SJSA1 (cell line): ENCODE measurements around the gene ZNF521. TPM values are rescaled to one million over a fixed set of nuclear protein-coding genes. Genes with fewer than 3 reads are reported as not detected.
A peak's percentile ranks its signal among the peaks of the same experiment; 100 is the strongest.

Source experiments
- DNase-seq, 2 experiments: peaks; one replicate each; pipeline ENCODE4 v3.0.0-alpha.2; 2015 to 2020; ENCODE audit warnings: low spot score in 2 of 2, low read depth in 1 of 2
- H3K27ac ChIP-seq: fragments of 250-450 bp; sonication (Bioruptor Pico); 2 replicates; pipeline ENCODE4 v1.5.1; 2020; ENCODE audit warnings: mild to moderate bottlenecking, moderate library complexity
- H3K27me3 ChIP-seq: fragments of 250-450 bp; sonication (Bioruptor Pico); replicated peaks from 2 replicates; pipeline ENCODE4 v1.5.1; 2020; ENCODE audit warnings: mild to moderate bottlenecking, moderate library complexity
- H3K36me3 ChIP-seq: fragments of 250-450 bp; sonication (Bioruptor Pico); 2 replicates; pipeline ENCODE4 v1.5.1; 2020; ENCODE audit warnings: mild to moderate bottlenecking
- H3K4me1 ChIP-seq: fragments of 250-450 bp; sonication (Bioruptor Pico); replicated peaks from 2 replicates; pipeline ENCODE4 v1.6.1; 2021; ENCODE audit warnings: mild to moderate bottlenecking
- H3K4me3 ChIP-seq: fragments of 250-450 bp; sonication (Bioruptor Pico); 2 replicates; pipeline ENCODE4 v1.5.1; 2020; ENCODE audit warnings: mild to moderate bottlenecking
- H3K9me3 ChIP-seq: fragments of 250-450 bp; sonication (Bioruptor Pico); replicated peaks from 2 replicates; pipeline ENCODE4 v1.5.1; 2020; ENCODE audit warnings: mild to moderate bottlenecking
- total RNA-seq: library from RNA; depleted of rRNA; stranded (reverse); fragments of >200 nt; shearing (Covaris generic); gene quantifications from 2 replicates; pipeline ENCODE4 v1.2.3, GENCODE V29; 2014

The ZNF521 gene
- total RNA-seq, 1 experiment from 2014 or later: 0.34 TPM

DNA sequence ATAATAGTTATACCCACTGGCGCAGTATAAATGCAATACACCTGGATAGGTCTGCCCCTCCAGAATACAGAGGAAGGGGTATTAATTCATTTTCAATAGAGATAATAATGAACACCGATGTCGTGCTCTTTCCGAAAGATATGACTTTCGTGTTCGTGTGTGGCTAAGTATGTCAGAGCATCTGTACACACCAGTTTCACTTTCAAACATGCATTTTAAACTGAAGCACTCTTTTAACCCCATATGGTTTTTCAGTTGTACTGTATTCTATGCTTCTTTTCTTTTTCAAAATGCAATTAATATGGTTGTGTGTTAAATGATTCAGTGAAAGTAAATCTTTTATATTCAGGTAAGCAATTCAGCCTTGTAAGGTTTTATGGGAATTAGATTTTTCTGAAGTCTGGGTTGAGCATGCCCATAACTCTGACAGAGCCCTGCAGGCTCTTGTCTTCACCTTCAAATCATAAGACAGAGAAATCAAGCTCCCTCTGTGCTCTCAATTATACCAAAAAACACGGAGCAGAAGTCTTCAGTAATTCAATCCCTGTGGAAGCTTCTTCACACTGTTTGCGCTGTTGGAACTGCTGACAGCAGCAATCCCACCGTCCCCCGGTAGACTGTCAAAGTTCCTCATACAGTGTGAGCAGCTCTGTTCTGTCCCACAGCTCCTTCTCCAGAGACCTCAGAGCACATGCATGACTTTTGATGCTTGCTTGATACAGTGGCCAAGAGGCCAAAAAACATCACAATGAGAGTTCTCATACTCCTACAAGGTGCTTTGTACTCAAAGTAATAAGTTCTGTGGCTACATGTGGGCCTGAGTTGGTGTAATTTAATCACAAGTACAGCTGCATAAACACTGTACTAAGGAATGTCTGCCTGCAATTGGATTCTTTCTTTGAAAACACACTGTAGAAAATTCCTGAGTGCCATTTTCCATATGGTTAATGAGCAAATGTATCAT, 186.8 kb downstream of the ZNF521 start:
- DNase-seq: peak in 1 of 2 experiments; percentile 20
- H3K4me3 ChIP-seq: peak overlapping the region; percentile 27
- no peaks in the 10 kb centered on the region for H3K9me3 ChIP-seq
- H3K36me3 ChIP-seq: no peaks in the 10 kb centered on the region
- H3K27ac ChIP-seq: no peak overlapping the region
- H3K27me3 ChIP-seq: no peaks in the 10 kb centered on the region
- peaks cover 5% of the 10 kb centered on the region; the same call in 1 of the 2 replicates for H3K4me1 ChIP-seq

DNA sequence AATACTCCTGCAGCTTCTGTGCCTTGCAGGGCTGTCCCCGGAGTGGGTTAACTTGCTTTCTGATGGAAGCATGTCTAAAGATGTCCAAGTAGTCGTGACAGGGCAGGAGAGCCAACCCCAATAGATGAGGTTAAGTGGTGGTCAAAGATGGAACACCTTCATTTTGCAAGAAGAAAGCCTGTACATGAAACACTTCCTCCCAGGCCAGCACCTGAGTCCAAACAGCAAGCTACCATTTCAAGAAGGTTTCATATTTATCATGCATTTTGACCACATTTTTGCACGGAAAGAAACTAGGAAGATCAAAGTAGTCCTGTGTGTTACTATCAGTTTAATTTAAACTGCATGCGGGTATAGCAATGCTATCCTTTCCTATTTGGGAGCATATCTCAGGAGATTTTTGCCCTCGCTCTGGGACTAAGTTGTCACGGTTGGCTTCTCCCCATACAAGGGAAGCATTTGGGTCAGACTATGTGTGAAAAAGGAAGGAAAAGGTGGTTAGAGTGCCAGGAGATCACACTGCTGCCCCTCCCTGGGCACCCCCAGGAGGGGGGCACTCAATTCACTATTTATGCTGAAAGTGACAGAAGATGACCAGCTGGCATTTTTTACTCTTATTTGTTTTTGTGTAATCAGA, 187.6 kb downstream of the ZNF521 start:
- Histone ChIP-seq H3K27ac (no peak overlapping the region), H3K9me3 (no peaks in the 10 kb centered on the region), H3K4me3 (peak overlapping the region; percentile 27), H3K4me1 (peaks cover 5% of the 10 kb centered on the region; the same call in 1 of the 2 replicates), H3K27me3 (no peaks in the 10 kb centered on the region), H3K36me3 (no peaks in the 10 kb centered on the region)
- peak in 1 of 2 experiments; percentile 3 for DNase-seq

DNA sequence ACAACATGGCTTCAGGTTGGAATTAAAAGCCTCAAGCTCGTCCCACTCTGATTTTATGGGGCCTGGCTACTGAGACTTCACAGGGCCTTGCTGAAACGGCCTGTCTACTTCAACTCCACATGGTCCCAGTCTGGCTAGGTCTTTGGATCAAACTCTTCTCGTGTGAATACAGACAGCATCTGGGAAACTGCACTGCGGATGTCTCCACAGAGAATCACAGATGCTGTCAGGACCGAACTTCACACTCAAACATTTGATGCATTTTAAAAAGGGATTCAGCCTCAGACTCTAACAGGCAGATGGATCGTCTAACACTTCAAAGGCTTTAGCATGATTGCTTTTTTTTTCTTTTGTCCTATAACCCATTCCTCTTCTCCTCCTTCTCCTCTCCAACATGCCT, 198.5 kb downstream of the ZNF521 start:
- no peak for DNase-seq
- no peaks in the 10 kb centered on the region for H3K4me1 ChIP-seq
- no peaks in the 10 kb centered on the region for H3K9me3 ChIP-seq
- H3K27me3 ChIP-seq: no peaks in the 10 kb centered on the region
- H3K4me3 ChIP-seq: no peak overlapping the region
- no peak overlapping the region for H3K27ac ChIP-seq
- H3K36me3 ChIP-seq: no peaks in the 10 kb centered on the region

DNA sequence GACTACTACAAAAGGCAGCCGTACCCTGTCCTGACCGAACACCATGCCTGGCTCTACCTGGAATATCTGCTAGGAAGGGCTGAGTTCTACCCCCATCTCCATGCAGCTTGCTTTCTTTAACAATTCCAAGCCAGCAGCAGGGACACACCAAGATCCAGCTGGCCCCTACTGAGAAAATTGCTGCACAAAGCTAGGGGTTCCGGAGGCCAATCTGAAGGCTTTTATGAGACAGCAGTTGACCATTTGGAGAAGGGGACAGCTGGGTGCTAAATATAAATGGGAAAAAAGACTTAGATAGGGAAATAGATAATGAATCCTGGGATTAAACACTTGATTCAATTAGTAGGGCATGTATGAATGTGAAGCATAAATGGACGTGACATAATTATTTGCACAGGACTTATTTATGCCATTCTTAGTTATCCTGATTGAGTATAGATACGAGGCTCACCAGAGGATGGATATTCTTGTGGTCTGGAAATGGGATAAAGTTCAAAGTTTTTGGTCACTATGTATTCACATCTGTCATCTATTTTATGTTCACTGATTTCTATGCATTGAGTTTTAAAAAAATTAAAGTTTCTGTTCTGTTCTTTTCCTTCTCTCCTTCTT, 204.0 kb downstream of the ZNF521 start:
- Histone ChIP-seq H3K36me3 (no peaks in the 10 kb centered on the region), H3K4me1 (no peaks in the 10 kb centered on the region), H3K27me3 (no peaks in the 10 kb centered on the region), H3K27ac (no peak overlapping the region), H3K9me3 (no peaks in the 10 kb centered on the region), H3K4me3 (no peak overlapping the region)
- DNase-seq: no peak

DNA sequence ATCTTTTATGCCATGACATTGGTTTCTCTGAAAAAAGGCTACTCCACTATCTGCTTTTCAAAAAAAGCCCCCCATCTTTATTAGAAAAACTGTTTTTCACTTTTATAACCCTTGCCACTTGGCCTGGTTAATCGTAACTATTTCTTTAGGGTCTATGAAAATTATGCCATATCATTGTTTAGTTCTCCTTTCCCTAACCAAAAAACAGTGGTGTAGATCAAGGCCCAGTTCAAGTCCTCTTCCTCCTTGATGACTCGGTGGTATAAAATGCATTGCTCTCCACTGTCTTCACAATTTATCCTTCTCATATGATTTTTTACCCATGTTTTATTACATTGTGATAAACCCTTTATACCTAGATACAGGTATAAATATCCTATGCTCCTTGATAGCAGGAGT, 205.5 kb downstream of the ZNF521 start:
- Histone ChIP-seq H3K4me3 (no peak overlapping the region), H3K27ac (no peak overlapping the region), H3K9me3 (no peaks in the 10 kb centered on the region), H3K4me1 (no peaks in the 10 kb centered on the region), H3K27me3 (no peaks in the 10 kb centered on the region), H3K36me3 (no peaks in the 10 kb centered on the region)
- DNase-seq: no peak

DNA sequence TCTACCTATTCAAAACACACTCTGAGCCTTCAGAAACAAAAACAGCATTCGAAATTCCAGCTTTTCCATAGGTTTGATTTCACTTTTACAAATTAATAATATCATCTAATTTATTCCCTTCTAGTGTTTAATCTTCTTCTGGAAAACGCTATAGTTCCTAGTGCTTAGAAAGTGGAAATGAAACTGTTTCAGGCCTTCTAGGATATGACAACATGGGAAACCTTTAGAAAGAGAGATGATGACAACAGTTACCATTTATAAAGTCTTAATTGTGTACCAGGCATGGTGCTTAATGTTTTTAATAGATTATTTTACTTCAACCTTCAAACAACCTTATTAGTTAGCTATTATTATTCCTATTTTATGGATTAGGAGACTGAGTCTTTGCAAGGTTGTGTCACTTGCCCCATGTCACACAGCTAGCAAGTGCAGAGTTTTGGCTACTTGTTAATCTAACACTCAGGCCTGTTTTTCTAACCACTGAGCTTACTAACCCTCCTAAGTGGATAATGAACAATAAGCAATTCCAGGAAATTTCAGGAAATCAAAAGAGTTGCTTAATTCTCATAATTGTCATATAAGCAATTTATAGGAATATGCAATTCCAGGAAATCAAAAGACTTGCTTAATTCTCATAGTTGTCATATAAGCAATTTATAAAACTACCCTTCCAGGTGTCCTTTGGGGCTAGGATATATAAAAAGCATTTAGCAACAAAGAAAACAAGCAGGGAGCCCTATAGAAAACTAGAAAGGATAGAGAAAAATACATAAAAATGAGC, 206.0 kb downstream of the ZNF521 start:
- H3K27me3 ChIP-seq: no peaks in the 10 kb centered on the region
- no peaks in the 10 kb centered on the region for H3K36me3 ChIP-seq
- H3K4me1 ChIP-seq: no peaks in the 10 kb centered on the region
- H3K4me3 ChIP-seq: no peak overlapping the region
- no peak for DNase-seq
- no peaks in the 10 kb centered on the region for H3K9me3 ChIP-seq
- H3K27ac ChIP-seq: no peak overlapping the region

DNA sequence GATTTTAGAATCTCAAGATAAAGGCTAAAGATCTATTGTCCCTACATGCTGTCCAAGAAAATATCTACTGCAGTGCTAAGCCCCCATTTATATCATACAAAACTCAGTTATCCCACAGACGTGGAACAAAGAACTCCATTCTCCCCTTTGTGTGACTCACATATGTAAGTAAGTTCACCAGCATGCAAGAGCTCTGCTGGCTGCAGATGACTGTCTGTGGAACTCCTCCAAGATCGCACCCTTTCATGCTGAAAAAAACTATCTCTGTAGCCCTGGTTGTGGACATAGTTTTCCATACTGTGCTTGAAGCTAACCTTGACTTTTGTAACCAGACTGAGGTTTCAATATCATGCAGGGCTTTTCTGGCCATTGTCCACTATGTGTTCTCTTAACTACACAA, 207.1 kb downstream of the ZNF521 start:
- Histone ChIP-seq H3K9me3 (no peaks in the 10 kb centered on the region), H3K4me3 (no peak overlapping the region), H3K27ac (no peak overlapping the region), H3K27me3 (no peaks in the 10 kb centered on the region), H3K4me1 (no peaks in the 10 kb centered on the region), H3K36me3 (no peaks in the 10 kb centered on the region)
- DNase-seq: no peak

DNA sequence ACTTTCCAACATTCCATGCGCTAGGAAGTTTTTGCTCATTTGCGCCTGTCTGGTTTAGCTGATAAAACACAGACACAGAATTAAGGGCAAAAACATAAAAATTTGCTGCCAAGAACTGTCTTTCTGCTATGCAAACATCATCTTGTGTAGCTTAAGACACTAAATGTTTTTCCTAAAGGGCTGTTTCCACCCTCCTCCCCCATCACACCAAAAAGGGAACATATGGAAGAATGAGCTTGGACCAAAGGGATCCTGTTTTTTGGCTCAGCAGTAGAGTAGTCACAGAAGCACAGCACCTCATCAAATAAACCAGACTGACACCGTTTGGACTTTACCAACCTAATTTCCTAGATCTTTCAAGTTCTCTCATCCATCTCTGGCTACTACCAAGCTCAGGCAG, 210.1 kb downstream of the ZNF521 start:
- no peak for DNase-seq
- Histone ChIP-seq H3K27ac (no peak overlapping the region), H3K4me1 (no peaks in the 10 kb centered on the region), H3K27me3 (no peaks in the 10 kb centered on the region), H3K9me3 (no peaks in the 10 kb centered on the region), H3K4me3 (no peak overlapping the region), H3K36me3 (no peaks in the 10 kb centered on the region)

DNA sequence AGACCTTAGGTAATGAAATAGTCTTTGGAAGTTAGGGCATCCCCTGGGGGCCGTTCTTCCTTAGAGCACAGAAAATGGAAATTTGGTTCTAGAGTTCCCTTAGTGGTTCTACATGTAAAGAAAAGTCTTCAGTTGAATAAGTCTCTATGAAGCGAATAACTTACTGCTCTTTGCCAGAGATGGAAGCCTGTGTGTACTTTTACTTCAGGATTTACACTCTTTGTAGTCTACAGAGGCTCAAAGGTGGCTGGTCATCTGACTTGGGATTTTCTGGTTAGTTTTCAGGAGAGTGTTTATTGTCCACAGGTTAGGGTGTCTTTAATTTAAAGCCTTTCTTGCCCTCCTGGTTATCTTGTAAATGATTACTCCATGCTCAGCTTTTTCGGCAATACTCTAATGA, 210.6 kb downstream of the ZNF521 start:
- Histone ChIP-seq H3K27me3 (no peaks in the 10 kb centered on the region), H3K4me3 (no peak overlapping the region), H3K9me3 (no peaks in the 10 kb centered on the region), H3K4me1 (no peaks in the 10 kb centered on the region), H3K27ac (no peak overlapping the region), H3K36me3 (no peaks in the 10 kb centered on the region)
- DNase-seq: no peak

DNA sequence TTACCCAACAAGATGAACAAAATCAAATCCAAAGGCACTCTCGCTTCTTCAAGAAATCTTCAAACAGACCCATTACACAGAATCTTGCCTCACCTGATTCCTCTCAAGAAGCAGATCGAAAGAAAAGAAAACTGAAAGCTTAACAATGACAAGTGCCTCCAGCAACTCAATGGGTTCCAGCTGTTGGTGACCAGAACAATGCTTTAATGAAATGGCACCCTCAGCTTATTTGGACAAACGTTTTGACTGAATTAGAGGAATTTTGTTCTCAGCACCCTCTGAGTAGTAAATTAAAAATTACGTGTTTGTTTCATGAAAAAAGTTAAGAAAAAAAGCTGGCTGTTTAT, 211.0 kb downstream of the ZNF521 start:
- no peak overlapping the region for H3K4me3 ChIP-seq
- H3K4me1 ChIP-seq: no peaks in the 10 kb centered on the region
- no peaks in the 10 kb centered on the region for H3K36me3 ChIP-seq
- H3K27me3 ChIP-seq: no peaks in the 10 kb centered on the region
- H3K27ac ChIP-seq: no peak overlapping the region
- H3K9me3 ChIP-seq: no peaks in the 10 kb centered on the region
- DNase-seq: no peak

DNA sequence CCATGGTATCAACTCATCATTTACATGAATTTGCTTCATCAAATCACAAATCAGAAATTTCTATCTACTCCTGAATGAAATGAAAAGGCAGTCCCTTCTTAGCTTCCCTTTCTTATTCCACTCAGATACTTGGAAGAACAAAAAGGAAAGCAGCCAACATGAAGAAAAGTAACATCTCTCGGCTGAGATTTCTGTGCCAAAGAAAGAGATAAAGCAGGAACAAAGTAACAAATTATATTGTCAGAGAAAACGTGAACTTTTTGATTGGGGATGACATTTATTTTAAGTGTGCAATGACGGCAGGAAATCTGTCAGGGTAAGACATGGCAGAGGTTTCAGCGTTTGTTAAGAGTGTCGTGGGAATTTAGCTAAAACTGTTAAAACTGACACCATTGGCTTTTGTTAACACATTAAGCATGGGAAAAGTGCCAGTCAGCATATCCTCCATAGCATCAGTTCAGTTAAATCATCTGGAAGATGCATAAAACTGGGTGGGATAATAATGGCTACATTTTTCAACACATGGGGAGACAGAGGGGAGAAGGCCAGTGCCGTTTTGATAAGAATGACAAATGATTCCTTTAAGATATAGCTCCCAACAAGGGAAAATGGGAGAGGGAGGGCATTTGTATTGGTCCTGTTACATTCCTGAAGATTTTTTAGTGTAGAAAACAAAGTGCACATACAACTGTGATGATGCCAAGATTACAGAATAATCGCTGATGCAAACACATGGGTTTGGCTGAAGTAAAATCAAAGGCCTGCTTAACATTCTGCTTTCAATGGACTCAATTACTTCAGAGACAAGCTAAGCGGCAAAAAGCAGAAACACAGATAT, 211.6 kb downstream of the ZNF521 start:
- Histone ChIP-seq H3K9me3 (no peaks in the 10 kb centered on the region), H3K4me3 (no peak overlapping the region), H3K27me3 (no peaks in the 10 kb centered on the region), H3K27ac (no peak overlapping the region), H3K36me3 (no peaks in the 10 kb centered on the region), H3K4me1 (no peaks in the 10 kb centered on the region)
- no peak for DNase-seq

DNA sequence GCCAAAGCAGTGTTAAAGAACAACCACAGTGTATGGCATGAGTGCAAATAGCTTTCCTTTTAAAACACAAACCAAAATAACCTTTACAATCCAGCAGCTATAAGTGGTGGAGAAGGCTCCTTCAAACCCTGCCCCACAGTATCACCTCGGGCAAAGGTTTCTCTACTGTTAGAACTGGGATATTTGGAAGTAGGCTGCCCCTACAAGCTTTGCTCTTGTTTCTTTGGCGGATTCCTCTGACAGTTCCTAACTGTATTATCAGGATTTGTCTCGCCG, 214.8 kb downstream of the ZNF521 start:
- no peaks in the 10 kb centered on the region for H3K4me1 ChIP-seq
- DNase-seq: no peak
- H3K9me3 ChIP-seq: no peaks in the 10 kb centered on the region
- H3K36me3 ChIP-seq: no peaks in the 10 kb centered on the region
- no peaks in the 10 kb centered on the region for H3K27me3 ChIP-seq
- H3K27ac ChIP-seq: no peak overlapping the region
- no peak overlapping the region for H3K4me3 ChIP-seq
